Chondrocyte (in vitro differentiated cells): Measurements from ENCODE around the gene KIAA1328. TPM values are rescaled to one million over a fixed set of nuclear protein-coding genes. Genes with fewer than 3 reads are reported as not detected.

ENCODE experiments used
- DNase-seq: peaks from one replicate; pipeline ENCODE4 v3.0.0; 2021; ENCODE audit warnings: mixed read lengths, low spot score
- H3K27ac Mint-ChIP-seq: one replicate; pipeline ENCODE4 v1.8.0; 2021; ENCODE audit warnings: mild to moderate bottlenecking, moderate library complexity, mixed read lengths; ENCODE audit not compliant: unreplicated experiment
- H3K27me3 Mint-ChIP-seq: 2 replicates; pipeline ENCODE4 v1.8.0; 2021; ENCODE audit warnings: low read depth, mixed read lengths
- H3K36me3 Mint-ChIP-seq: 2 replicates; pipeline ENCODE4 v1.8.0; 2021; ENCODE audit warnings: low read depth, mixed read lengths
- H3K4me1 Mint-ChIP-seq: 2 replicates; pipeline ENCODE4 v1.8.0; 2021; ENCODE audit warnings: low read depth, mild to moderate bottlenecking, mixed read lengths
- H3K4me3 Mint-ChIP-seq: one replicate; pipeline ENCODE4 v1.8.0; 2021; ENCODE audit warnings: mild to moderate bottlenecking, moderate library complexity, mixed read lengths; ENCODE audit not compliant: unreplicated experiment
- H3K9me3 Mint-ChIP-seq: 2 replicates; pipeline ENCODE4 v1.8.0; 2021; ENCODE audit warnings: low read depth, mixed read lengths
- total RNA-seq: library from RNA; stranded (reverse); gene quantifications from 3 replicates; pipeline ENCODE4 v1.2.1, GENCODE V29; 2021
- TF ChIP-seq, protein P1 (sequence below): fragments of 200-600 bp; sonication (generic); IDR thresholded peaks from 2 replicates; pipeline ENCODE4 v1.5.0; 2021; ENCODE audit warnings: antibody characterized with exemption, mild to moderate bottlenecking, moderate library complexity

The KIAA1328 gene
- total RNA-seq, 1 donor from 2014 or later: 6.3 TPM

DNA sequence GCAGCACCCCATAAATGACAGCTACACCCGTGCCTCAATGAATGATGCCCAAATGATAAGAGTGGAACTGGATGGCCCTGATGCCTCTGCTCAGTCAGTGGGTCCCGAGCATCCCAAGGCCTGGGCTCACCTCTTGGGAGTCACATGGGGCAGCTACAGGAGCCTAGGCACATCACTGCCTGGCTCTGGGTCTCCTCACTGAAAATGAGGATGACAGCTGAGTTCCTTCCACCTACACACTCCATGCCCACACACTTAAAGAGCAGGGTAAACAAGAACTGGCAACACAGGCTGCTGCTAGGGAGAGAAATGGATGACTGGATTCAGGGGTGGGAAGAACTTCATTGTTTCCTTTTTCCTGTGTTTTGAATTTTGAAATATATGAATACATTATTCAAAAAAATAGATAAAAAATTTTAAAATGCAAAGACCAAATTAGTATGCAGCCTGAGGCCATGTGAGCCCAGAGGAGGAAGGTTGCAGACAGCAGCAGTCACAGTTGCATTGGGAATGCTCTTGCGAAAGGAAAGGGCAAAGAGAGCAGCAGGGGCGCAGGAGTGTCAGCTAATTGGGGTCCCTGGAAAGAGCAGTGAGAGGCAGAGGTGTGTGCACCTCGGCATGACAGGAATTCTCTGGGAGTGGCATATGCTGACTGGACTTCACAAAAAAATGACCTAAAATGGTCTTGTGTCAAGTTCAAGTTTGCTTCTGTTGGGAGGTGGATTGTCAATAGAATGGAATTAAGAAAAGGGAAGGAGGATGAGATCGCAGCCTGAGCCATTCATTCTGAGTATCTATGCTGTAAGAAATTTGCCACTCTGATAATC, 409.6 kb downstream of the KIAA1328 start:
- TF ChIP-seq, protein P1, sequence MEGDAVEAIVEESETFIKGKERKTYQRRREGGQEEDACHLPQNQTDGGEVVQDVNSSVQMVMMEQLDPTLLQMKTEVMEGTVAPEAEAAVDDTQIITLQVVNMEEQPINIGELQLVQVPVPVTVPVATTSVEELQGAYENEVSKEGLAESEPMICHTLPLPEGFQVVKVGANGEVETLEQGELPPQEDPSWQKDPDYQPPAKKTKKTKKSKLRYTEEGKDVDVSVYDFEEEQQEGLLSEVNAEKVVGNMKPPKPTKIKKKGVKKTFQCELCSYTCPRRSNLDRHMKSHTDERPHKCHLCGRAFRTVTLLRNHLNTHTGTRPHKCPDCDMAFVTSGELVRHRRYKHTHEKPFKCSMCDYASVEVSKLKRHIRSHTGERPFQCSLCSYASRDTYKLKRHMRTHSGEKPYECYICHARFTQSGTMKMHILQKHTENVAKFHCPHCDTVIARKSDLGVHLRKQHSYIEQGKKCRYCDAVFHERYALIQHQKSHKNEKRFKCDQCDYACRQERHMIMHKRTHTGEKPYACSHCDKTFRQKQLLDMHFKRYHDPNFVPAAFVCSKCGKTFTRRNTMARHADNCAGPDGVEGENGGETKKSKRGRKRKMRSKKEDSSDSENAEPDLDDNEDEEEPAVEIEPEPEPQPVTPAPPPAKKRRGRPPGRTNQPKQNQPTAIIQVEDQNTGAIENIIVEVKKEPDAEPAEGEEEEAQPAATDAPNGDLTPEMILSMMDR: no peak
- Mint-ChIP-seq H3K4me3 (no peak overlapping the region), H3K27ac (no peak overlapping the region), H3K4me1 (peaks cover 1% of the 10 kb centered on the region), H3K36me3 (peaks cover 2% of the 10 kb centered on the region), H3K27me3 (peaks cover 5% of the 10 kb centered on the region), H3K9me3 (no peaks in the 10 kb centered on the region)
- DNase-seq: no peak

DNA sequence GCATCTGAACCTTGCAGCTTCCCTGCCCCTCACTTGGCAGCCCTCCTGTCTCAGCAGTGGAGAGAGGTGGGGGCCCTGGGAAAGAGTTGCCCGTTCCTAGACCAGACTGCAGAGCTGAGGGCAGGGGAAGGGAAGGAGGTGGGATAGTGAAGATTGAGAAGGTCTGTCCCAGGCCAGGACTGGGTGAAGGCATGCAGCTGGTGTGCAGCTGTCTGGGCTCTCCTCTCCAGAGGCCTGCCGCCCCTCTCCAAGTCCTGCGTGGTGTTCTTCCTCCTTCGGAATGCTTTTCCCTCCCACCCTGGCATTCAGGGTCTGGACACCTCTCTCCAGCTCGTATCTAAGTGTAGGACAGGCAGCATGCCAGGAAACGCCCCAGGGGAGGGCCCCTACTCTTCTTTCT, 413.2 kb downstream of the KIAA1328 start:
- Mint-ChIP-seq H3K27me3 (peaks cover 15% of the 10 kb centered on the region), H3K27ac (no peak overlapping the region), H3K36me3 (peaks cover 6% of the 10 kb centered on the region), H3K4me3 (no peak overlapping the region), H3K9me3 (no peaks in the 10 kb centered on the region), H3K4me1 (peaks cover 4% of the 10 kb centered on the region)
- no peak for DNase-seq
- TF ChIP-seq, protein P1: no peak

DNA sequence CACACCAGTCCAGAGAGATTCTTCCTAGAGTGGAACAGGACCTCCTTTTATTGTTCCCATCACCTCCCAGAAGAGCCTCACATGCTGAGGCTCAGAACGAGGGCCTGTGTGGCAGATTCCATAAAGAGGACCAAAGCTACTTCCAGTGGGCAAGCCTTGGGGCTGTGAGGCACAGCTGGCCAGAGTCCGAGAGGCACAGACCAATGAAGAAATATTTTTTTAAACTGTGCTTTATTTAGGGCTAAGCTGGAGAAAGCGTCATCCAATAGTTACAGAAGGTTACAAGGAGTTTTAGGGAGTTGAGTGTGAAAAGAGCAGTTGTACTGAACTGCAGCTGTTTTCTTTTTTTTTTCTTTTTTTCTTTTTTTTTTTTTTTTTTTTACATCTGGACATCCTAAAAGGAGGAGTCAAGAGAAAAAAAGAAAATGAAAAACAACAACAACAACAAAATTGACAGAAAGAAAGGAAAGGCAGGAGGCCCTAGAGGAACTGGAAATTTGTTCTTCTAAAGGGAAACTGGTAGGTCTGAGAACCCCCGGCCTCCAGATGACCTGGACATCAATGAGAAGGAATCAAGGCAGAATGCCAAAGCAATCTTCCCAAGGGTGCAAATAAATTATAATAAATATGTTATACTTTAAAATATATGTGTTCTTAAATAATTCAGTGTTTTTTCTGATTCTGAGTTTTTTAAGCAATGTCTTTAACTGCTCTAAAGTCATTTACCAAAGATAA, 414.1 kb downstream of the KIAA1328 start:
- no peak for DNase-seq
- Mint-ChIP-seq H3K4me1 (peaks cover 4% of the 10 kb centered on the region), H3K27me3 (peaks cover 15% of the 10 kb centered on the region), H3K36me3 (peaks cover 6% of the 10 kb centered on the region), H3K27ac (no peak overlapping the region), H3K9me3 (no peaks in the 10 kb centered on the region), H3K4me3 (no peak overlapping the region)
- TF ChIP-seq, protein P1: no peak

DNA sequence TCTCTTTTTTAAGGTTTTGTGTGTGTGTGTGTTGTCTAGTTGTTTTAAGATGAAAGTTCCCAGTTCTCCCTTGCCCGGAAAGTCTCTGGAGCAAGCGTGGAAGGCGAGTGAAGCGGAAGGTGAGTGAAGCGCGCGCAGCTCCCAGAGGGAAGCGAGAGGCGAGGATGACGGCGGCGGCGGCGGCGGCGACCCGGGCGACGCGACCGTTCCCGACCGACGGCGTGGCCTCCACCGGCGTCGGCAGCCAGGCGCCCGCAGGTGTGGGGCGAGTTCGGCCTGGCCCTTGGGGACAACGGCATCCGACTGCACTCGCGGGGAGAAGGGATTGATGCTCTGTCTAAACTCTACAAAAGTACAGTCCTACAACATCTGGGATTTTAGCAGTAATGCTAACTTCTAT, 414.8 kb downstream of the KIAA1328 start:
- H3K27ac Mint-ChIP-seq: no peak overlapping the region
- H3K9me3 Mint-ChIP-seq: no peaks in the 10 kb centered on the region
- H3K36me3 Mint-ChIP-seq: peaks cover 6% of the 10 kb centered on the region
- peaks cover 16% of the 10 kb centered on the region for H3K27me3 Mint-ChIP-seq
- DNase-seq: no peak
- TF ChIP-seq, protein P1: no peak
- peaks cover 4% of the 10 kb centered on the region for H3K4me1 Mint-ChIP-seq
- H3K4me3 Mint-ChIP-seq: peak overlapping the region; percentile 50

DNA sequence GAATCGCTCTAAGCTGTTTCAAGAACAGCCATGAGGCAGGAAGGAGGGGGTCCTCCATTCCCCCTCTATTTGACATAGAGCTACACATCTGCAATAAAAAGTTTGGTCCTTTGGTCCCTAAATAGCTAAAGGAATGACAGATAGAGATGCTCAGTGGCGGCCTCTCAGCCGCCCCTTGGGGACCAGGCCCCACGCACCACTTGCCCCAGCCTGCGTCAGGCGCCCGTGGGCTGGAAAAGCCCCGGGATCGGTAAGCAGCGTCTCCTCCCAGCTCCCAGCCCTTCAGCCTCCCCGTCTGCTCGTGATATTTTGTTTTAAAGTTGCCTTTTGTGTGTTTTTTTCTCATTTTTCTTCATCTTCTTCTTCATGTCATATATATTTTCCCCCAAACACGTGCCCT, 415.7 kb downstream of the KIAA1328 start:
- peaks cover 6% of the 10 kb centered on the region for H3K36me3 Mint-ChIP-seq
- H3K27ac Mint-ChIP-seq: no peak overlapping the region
- peaks cover 4% of the 10 kb centered on the region for H3K4me1 Mint-ChIP-seq
- no peaks in the 10 kb centered on the region for H3K9me3 Mint-ChIP-seq
- no peak for DNase-seq
- TF ChIP-seq, protein P1: no peak
- peaks cover 16% of the 10 kb centered on the region for H3K27me3 Mint-ChIP-seq
- no peak overlapping the region for H3K4me3 Mint-ChIP-seq
